Activated T-cell treated with anti-CD3 and anti-CD28 coated beads for 1 hour (primary cell): ENCODE results near the gene FHAD1.
"Not testable (repeated sequence)": the region's sequence is repeated elsewhere in the genome, so short reads cannot be mapped to it uniquely, and the experiment has no call there.

Experiments used
- DNase-seq: peaks from one replicate; pipeline ENCODE4 v3.0.0-alpha.2; 2020; ENCODE audit warnings: low read depth

Gene FHAD1

DNA sequence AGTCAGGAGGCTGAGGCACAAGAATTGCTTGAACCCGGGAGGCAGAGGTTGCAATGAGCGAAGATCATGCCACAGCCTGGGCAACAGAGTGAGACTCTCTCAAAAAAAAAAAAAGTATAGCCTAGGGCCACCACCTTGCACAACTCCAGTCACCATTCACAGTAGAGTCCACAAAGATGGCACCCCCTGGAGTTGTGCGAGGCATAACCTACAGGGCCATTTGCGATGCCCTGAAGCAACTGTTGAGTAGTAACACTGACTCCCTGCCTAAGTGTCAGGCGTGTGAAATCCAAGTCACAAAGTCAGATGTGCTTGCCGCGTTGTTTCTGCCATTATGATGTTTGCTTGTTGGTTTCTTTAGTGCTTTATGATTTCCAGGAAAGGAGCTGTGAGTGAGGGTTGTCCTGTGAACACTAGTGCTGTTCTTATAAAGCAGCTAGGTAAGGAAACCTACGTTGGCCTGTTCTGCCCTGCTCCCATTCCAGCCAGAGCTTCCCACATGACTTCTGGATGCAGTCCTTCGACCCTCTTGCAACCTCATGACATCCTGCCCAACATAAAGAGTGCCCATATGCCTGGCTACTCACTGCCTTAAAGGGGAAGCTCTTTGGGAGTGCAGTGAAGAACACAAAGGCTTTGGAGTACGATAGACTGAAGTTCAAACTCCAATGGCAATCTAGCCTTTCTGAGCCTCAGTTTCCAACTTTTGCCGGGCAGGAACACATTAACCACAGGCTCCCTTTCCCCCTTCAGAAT lies 29.8 kb downstream of the FHAD1 start:
- DNase-seq, result no peak

DNA sequence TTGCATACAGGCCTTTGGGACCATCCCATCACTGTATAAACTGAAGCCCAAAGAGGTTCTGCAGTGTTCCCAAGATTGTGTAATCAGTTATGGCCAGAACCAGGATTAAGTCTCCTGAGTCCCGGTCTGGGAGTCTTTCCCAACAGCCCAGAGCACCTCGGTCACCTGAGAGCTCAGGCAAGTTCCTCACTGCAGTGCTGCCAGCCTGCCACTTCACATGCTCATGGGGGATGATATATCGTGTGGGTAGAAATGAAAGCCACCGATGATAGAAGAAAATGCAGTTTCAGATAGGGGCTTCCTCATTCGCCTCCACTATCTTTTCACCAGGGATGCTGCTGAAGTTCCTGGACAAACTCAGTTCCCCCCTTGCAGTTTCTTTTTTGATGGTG lies 30.4 kb downstream of the FHAD1 start:
- no peak for DNase-seq

DNA sequence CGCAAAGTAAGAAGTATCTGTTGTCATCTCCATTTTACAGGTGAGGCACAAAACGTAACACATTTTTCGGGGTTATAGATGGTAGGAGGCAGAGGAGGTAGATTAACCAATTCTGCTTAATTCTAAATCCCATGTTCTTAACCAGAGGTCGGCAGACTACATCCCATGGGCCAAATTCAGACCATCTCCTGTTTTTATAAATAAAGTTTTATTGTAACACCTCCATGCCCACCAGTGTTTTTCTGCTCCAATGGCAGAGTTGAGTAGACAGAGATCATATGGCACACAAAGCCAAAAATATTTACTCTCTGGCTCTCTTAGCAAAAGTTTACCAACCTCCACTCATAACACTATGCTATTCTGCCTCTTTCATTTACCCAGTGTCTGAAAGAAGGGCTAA lies 30.9 kb downstream of the FHAD1 start:
- no peak for DNase-seq

DNA sequence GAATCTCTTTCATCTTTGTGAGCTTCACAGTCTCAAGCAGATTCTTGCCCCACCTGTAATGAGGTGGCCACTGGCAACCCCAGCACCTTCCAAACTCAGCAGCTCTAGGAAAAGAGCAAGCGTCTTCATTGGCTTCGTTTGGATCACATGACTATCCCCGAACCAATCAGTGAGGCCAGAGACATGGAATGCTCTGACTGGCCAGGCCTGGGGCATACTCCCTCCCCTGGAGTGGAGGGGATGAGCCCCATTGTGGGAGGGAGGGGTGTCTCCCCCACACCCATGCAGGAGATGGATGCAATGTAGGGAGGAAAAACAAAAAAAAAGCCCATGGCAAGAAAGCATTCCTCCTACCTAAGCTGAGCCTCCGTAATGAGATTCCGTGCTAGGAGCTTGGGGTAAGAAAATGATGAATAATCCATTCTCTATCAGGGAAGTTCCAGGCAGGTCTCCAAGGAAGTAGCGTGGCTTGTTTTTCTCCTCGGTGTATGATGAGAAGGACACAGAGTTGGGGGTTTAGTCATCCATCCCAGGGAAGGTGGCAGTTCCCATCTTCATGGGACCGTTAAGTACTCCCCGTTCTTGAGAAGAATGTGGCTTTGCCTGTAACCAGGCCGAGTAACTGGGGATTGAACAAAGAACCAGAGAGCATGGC lies 32.7 kb downstream of the FHAD1 start:
- no peak for DNase-seq

DNA sequence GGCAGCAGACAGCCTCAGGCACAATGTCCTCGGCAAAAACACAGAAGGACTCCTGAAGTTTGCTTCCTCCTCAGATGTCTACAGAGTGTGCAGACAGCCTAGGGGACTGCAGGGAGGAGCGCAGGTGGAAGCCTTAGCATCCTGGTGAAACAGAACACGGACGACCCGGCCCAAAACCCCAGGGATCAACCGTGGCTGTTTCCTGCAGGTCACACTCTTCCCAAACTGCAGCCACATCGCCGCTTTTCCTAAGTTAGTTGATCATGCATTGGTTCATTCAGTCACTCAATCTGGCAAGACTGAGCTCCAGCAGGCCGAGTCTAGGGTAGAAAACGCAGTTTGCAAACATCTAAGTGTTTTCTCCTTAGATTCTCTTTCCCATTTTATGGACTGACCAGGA lies 33.4 kb downstream of the FHAD1 start:
- DNase-seq, result no peak

DNA sequence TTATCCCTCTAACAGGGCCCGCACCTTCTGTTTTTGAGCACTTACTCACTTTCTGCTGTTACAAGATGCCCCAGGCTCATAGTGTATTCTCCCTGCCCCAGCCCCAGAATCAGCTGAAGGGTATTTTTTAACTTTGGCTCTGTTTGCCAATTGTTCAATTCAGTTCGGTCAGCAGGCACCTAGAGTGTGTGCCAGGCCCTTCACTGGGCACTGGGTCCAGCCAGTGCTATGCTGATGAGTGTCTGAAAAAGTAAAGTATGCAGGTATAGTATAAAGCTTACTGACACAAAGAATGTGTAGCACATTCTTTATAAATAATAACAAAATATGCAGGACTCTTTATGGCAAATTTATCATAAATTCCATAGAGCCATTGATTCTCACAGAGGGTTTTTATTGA lies 35.0 kb downstream of the FHAD1 start:
- no peak for DNase-seq

DNA sequence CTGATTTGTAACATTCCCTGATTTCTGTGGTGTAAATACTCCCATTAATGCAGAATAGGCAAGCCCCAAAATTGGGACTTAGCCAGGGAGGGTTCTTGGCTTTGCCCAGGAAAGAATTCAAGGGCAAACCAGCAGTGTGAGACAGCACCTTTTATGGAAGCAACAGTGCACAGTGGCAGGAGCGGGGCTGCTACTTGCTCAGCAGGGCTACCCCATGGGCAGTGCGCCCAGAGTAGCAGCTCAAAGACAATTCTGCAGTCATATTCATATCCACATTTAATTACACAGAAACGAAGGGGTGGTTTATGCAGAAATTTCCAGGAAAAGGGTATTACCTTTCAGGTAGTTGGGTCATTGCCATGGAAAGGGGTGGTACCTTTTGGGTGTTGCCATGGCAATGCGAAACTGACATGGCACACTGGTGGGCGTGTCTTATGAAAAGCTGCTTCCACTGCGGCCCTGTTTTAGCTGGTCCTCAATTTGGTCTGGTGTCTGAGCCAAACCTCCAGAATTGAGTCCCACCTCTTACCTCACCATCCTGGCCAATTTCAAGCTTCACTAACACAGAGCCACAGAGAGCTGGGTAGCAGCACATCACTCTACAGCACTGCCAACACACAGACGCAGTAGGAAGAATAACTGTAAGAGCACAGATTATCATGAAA lies 35.9 kb downstream of the FHAD1 start:
- DNase-seq, result no peak

DNA sequence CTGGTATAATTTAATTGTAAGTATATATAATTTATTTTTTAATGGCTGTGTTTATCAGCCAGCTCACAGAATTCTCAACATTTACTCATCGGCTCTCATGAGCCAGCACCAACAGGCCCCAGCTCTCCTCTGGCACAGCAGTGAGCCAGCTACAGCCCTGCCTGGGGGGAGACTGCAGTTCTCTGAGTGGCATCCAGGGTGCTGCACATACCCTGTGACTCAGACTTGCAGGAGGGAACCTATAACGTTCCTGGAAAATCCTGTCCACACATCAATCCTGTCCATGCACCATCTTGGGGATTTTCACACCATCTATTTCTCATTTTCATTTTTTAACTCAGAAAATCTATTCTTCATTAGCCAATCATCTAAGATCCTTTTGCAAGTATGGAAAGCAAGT lies 36.5 kb downstream of the FHAD1 start:
- no peak for DNase-seq

DNA sequence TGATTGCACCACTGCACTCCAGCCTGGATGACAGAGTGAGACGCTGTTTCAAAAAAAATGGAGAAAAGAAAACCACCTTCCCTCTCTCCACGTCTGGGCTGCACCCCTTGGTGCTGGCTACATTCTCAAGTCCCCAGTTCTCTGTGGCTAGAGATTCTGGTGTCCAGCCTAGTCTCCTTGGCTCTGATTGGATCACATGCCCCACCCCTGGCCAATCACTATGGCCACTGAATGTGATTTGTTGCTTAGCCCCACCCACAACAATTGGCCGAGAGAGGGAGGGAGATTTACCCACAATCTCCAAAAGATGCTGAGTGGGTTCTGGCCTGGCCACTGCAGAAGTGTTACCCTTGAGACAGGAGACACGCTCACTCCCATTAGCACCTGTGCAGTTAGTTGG lies 39.4 kb downstream of the FHAD1 start:
- no peak for DNase-seq

DNA sequence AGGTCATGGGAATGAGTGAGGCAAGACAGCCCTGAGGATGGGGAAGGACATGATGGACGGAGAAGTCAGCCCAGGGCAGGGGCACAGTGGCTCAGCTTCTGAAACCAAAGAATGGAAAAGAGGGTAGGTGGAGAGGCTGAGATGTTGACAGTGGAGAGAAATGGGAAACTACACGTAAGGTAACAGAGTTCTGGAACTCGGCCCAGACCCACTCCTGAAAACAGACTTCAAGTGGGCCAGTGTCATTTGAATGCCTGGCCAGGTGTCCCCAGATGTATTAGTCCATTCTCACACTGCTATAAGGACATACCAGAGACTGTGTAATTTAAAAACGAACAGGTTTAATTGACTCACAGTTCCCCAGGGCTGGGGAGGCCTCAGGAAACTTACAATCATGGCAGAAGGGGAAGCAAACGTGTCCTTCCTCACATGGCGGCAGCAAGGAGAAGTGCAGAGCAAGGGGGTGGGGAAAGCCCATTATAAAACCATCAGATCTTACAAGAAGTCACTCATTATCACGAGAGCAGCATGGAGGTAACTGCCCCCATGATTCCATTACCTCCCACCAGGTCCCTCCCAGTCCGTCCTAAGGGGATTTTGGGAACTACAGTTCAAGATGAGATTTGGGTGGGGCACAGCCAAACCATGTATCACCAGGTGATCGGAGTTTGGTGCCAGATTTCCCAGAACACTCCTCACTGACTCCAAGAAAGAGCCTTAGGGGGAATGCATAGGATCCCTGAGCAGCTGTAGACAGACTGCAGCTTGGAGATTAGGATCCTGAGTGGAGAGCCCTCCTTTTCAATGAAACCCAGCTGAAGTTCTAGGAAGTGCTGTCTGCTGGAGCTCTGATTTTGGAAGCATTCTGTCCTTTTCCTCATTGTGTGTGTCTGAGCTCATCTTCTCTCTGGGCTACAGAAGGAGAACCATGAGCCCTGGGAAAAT lies 40.3 kb downstream of the FHAD1 start:
- DNase-seq, result no peak

DNA sequence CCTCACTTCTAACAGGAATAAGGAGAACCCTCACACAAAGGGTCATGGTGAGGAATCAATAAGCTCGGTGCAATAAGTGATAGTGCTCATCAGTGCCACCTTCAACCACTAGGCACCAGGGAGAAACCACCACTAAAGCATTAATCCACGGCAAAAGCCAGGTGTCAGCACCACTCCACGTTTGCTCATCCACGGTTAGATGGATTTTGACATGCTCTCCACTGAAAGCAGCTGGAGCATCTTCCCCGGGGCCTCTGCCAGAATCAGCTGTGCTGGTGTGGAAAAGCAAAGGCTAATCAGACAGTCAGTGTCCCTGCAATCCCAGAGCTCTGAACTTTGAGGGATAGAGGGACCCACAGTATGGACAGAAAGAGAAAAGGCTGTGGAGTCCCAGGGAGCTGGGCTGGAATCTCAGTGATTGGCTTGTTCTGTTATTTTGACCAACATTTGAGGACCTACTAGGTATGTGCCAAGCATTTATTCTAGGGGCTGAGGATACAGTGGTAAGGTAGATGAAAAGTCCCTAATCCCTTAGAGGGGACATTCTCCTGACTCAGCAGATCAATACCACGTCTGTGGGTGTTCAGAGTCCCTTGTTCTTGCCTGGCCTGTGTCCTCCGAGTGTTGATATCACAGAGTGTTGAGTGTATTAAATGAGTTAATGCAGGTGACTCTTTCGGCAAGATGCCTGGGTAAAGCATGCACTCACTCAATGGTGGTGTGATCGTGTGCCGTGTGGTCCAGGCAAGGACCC lies 41.3 kb downstream of the FHAD1 start:
- no peak for DNase-seq

DNA sequence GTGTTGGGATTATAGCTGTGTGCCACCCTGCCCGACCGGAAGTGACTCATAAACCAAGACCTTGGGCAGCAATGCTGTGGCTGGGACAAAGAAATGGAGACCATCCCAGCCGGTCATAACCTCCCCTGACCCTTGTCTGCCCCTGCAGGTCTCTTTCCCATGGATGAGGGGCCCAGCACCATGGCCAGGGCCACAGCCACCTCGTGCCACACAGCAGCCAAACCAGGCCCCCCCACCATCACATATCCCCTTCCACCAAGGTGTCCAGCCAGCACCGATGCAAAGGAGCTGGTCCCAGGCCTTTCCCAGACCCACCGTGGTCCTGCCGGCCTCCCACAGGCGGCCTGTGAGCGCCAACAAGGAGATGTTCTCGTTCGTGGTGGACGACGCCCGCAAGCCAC lies 42.2 kb downstream of the FHAD1 start:
- DNase-seq, result no peak

DNA sequence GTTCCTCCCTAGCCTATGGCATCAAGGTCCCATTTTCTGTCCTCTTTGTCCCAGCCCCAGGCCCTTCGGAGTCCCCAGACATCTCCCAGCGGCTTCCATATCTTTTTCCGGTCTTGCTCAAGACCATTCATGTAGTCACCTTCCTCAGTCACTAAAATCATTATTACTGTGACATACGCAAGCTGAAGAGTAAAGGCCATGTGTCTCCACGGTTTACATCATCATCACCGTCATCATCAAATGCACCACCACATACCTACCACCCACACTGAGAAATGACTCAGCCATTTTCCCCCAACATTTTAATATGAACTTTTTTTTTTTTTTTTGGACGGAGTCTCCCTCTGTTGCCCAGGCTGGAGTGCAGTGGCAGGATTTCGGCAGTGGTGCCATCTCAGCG lies 43.4 kb downstream of the FHAD1 start:
- DNase-seq, result no peak

DNA sequence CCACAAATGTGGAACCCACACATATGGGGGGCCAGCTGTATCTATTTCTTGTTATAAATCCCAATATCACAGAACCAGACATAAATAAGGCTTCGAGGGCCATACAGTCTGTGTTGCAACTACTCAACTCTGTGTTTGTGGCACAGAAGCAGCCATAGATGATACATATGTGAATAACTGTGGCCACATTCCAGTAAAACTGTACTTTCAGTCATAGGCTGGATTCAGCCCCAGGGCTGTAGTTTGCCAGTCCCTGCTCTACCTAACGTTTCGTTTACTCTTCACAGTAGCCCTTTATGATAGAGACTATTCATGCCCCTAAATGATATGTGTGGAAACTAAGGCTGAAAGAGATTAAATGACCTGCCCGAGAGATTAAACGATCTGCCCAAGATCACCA lies 48.7 kb downstream of the FHAD1 start:
- DNase-seq, result no peak

DNA sequence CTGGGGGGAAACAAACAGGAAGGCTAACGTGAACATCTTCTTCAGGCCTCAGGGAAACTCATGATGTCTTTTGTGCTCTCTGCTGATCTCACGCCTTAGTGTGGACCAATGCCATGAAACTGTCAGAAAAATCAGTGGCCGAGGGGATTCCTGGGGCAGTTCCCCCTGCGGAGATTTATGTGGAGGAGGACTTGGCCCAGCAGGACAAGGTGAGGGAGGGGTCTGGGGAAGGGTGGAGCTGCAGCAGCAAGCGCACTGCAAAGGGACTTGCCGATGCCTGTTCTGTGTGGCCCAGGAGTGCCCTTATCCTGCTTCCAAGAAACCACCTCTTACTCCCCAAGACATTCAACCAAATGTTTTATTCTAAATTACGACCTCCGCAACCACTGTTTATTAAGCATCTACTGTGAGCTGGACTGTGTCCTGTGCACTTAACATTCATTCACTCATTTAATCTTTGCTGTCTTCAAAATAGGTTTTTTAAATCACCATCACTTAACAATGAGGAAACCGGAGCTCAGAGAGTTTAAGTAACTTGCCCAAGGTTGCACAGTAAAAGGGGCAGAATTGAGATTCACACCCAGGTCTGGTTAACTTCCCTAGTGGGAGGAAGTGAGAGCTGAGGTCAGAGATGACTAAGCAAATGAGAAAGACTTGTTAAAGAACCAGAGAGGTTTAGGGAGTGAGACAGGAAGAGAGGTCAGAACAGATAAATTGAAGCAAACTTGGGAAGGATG lies 49.7 kb downstream of the FHAD1 start:
- no peak for DNase-seq

DNA sequence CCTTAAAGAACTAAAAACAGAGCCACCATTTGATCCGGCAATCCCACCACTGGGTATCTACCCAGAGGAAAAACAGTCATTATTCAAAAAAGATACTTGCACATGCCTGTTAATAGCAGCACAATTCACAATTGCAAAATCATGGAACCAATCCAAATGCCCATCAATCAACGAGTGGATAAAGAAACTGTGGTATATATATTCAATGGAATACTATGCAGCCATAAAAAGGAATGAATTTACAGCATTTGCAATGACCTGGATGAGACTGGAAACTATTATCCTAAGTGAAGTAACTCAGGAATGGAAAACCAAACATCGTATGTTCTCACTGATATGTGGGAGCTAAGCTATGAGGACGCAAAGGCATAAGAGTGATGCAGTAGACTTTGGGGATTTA lies 51.0 kb downstream of the FHAD1 start:
- not testable (repeated sequence) for DNase-seq

DNA sequence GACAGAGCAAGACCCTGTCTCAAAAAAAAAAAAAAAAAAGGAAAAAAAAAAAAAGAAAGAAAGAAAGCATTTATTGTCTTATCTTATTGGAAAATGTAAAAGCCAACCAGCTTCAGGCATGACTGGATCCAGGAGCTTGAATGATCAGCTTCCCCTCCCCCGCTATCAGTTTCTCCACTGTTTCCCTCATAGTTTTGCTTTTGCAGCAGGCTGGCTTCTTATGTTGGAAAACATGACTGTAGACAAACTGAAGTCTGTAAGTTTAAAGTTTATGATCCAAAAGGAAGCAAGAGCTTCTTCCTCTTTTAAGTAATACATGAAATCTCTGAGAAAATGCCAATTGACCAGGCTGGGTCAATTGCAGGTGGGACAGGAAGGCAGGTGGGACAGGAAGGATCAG lies 52.2 kb downstream of the FHAD1 start:
- no peak for DNase-seq

DNA sequence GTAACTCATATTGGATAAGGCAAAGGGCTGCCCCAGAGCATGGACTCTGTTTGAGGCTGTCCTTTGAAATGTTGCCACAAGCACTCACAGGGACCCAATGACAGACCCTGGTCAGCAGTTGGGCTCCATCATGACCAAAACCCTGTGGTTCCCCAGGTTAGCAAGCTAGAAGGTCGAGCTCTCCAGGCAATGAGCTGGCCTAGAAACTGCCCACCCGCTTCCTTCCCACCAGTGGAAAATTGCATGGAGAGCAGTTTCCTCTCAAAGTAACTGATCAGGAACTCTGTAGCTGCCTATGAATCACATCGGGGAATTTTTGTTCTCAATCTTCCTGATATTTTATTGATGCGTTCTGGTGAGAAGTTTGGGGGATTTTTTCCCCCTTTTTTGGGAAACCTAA lies 52.8 kb downstream of the FHAD1 start:
- DNase-seq, result no peak

DNA sequence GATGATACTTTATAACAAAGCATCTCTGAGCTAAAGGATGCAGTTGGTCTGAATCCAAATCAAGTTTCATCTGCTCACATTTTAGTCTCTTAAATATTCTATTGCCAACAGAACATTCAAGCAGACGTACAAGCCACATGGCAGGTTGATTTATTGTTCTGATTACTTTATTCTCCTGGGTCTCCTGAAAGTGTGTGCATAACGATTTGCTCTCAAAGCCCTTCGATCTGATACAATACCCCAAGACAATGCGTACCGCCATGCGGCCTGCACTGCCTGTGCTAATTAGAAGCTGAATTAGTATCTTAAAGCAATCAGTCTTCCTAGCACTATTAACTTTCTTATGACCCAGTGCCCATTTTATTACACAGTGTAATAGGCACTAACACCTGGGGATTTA lies 56.9 kb downstream of the FHAD1 start:
- DNase-seq, result no peak

DNA sequence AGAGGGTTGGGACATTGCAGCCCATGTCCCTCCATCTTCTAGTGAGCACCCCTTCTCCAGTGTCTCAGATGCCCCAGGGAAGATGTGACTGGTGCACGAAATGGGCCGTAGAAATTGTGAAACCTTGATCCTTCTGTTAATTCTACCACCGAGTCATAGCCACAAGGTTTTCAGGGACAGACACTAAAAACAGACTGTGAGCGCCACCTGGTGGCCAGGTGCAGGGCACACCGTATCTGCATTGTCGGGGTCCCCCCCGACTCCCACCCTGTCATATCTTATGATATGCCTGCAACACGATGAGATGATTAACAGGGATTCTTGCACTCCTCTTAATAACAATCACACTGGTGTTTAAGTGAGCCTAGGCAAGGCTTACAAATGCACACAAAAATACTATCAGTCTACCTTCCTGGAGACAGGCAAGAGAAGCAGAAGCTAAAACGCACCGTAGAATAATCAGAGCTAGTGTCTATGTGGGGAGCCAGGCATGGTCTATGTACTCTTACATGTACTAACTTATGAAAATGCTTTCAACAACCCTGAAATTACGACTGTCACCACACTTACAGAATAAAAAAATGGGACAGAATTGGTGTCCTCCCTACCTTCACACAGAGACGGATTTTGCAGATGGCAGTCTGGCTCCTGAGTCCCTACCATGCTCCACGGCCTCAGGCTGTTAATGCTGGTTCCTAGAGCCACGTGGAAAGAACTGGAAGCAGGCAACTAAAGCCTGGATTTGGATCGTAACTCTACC lies 57.9 kb downstream of the FHAD1 start:
- peak; percentile 69 for DNase-seq
